ENCODE results near the gene ACTR3. TPM values are rescaled to one million over a fixed set of nuclear protein-coding genes. Genes with fewer than 3 reads are reported as not detected.

The ACTR3 gene
- total RNA-seq, 2 experiments from 2014 or later: 442 to 449 TPM

- TF ChIP-seq CTCF (IDR thresholded peaks at IDR 0.05): no peak
- Mint-ChIP-seq H3K36me3 (ENCODE audit: low read depth) (peaks cover 12% of the 10 kb centered on the region), H3K4me3 (no peak overlapping the region), H3K27ac (no peak overlapping the region), H3K9me3 (no peaks in the 10 kb centered on the region), H3K27me3 (no peaks in the 10 kb centered on the region), H3K4me1 (ENCODE audit: low read depth) (peaks cover 12% of the 10 kb centered on the region)
- ATAC-seq (no peak), DNase-seq (no peak)
- intact Hi-C loops (cut with micrococcal nuclease): no loop called here
- ChIA-PET POLR2A (interaction anchor here (1.4 kb wide), 1 partner anchor 16 kb away, joined by 3 read pairs; no protein-coding TSS in a partner anchor), CTCF (interaction anchor here (0.8 kb wide), 1 partner anchor 16 kb away, joined by 3 read pairs; no protein-coding TSS in a partner anchor)
Measured at GRCh38 chr2:113962692-113963480, 73.0 kb downstream of the ACTR3 start.

GRCh38 chr2:113963965-113964364 is 74.1 kb downstream of the ACTR3 start:
- ChIA-PET POLR2A (interaction anchor here (1.4 kb wide), 1 partner anchor 15 kb away, joined by 3 read pairs; no protein-coding TSS in a partner anchor), CTCF (interaction anchor here (1.8 to 2.0 kb wide), 2 partner anchors 15 to 16 kb away, joined by 5 to 7 read pairs; no protein-coding TSS in a partner anchor)
- H3K36me3 Mint-ChIP-seq (ENCODE audit: low read depth): peaks cover 11% of the 10 kb centered on the region
- H3K27me3 Mint-ChIP-seq: no peaks in the 10 kb centered on the region
- H3K4me1 Mint-ChIP-seq (ENCODE audit: low read depth): peaks cover 12% of the 10 kb centered on the region
- DNase-seq (no peak), ATAC-seq (no peak)
- H3K27ac Mint-ChIP-seq: no peak overlapping the region
- no peak for TF ChIP-seq CTCF (IDR thresholded peaks at IDR 0.05)
- intact Hi-C loops (cut with micrococcal nuclease): no loop called here
- H3K4me3 Mint-ChIP-seq: no peak overlapping the region
- H3K9me3 Mint-ChIP-seq: no peaks in the 10 kb centered on the region

GRCh38 chr2:113964436-113964835 is 74.5 kb downstream of the ACTR3 start:
- peaks cover 12% of the 10 kb centered on the region for H3K4me1 Mint-ChIP-seq (ENCODE audit: low read depth)
- TF ChIP-seq CTCF (IDR thresholded peaks at IDR 0.05): no peak
- no peak for ATAC-seq
- no peak for DNase-seq
- no peaks in the 10 kb centered on the region for H3K27me3 Mint-ChIP-seq
- no peak overlapping the region for H3K4me3 Mint-ChIP-seq
- no peaks in the 10 kb centered on the region for H3K9me3 Mint-ChIP-seq
- ChIA-PET CTCF (interaction anchor here (1.4 to 2.0 kb wide), 4 partner anchors 8 to 208 kb away, joined by 4 to 8 read pairs (median 6); partner anchors contain the start of gene SLC35F5), POLR2A (interaction anchor here (1.4 kb wide), 1 partner anchor 14 kb away, joined by 3 read pairs; no protein-coding TSS in a partner anchor)
- H3K36me3 Mint-ChIP-seq (ENCODE audit: low read depth): peaks cover 7% of the 10 kb centered on the region
- no peak overlapping the region for H3K27ac Mint-ChIP-seq
- intact Hi-C loops (cut with micrococcal nuclease): no loop called here

GRCh38 chr2:113965228-113965627 is 75.3 kb downstream of the ACTR3 start:
- POLR2A ChIA-PET: interaction anchor here (0.7 to 1.2 kb wide), 2 partner anchors 9 to 21 kb away, joined by 4 to 6 read pairs; no protein-coding TSS in a partner anchor
- peaks cover 12% of the 10 kb centered on the region for H3K4me1 Mint-ChIP-seq (ENCODE audit: low read depth)
- H3K4me3 Mint-ChIP-seq: no peak overlapping the region
- no peak for TF ChIP-seq CTCF (IDR thresholded peaks at IDR 0.05)
- intact Hi-C loops (cut with micrococcal nuclease): no loop called here
- no peak for ATAC-seq
- no peaks in the 10 kb centered on the region for H3K27me3 Mint-ChIP-seq
- no peak for DNase-seq
- no peak overlapping the region for H3K27ac Mint-ChIP-seq
- no peaks in the 10 kb centered on the region for H3K9me3 Mint-ChIP-seq
- peaks cover 7% of the 10 kb centered on the region for H3K36me3 Mint-ChIP-seq (ENCODE audit: low read depth)
- CTCF ChIA-PET: interaction anchor here (0.8 to 2.0 kb wide), 12 partner anchors 9 to 586 kb away, joined by 3 to 8 read pairs (median 4); partner anchors contain the start of gene SLC35F5

GRCh38 chr2:113965644-113966043 is 75.8 kb downstream of the ACTR3 start:
- ATAC-seq: peak; percentile 93
- no peaks in the 10 kb centered on the region for H3K9me3 Mint-ChIP-seq
- peaks cover 12% of the 10 kb centered on the region for H3K4me1 Mint-ChIP-seq (ENCODE audit: low read depth)
- no peak overlapping the region for H3K4me3 Mint-ChIP-seq
- CTCF ChIA-PET: interaction anchor here (0.8 to 2.0 kb wide), 15 partner anchors 10 to 586 kb away, joined by 3 to 8 read pairs (median 4); partner anchors contain the start of gene SLC35F5
- peaks cover 8% of the 10 kb centered on the region for H3K36me3 Mint-ChIP-seq (ENCODE audit: low read depth)
- TF ChIP-seq CTCF (IDR thresholded peaks at IDR 0.05): peak; percentile 50
- DNase-seq: peak; percentile 52
- no peak overlapping the region for H3K27ac Mint-ChIP-seq
- intact Hi-C loops (cut with micrococcal nuclease): no loop called here
- POLR2A ChIA-PET: interaction anchor here (0.6 to 1.2 kb wide), 3 partner anchors 9 to 56 kb away, joined by 4 to 6 read pairs (median 4); no protein-coding TSS in a partner anchor
- no peaks in the 10 kb centered on the region for H3K27me3 Mint-ChIP-seq

All from activated CD8-positive, alpha-beta T cell treated with anti-CD3 and anti-CD28 coated beads for 36 hours (primary cell).